MM.1S (cell line): ENCODE data around the gene COPG1.

ENCODE experiments used
- CTCF ChIP-seq: fragments of 300-600 bp; sonication (generic); IDR thresholded peaks from 2 replicates; pipeline ENCODE4 v1.5.1; 2016; ENCODE audit warnings: antibody characterized with exemption, low read length, mixed read lengths
- EZH2 ChIP-seq: fragments of 300-600 bp; sonication (generic); optimal IDR thresholded peaks from 2 replicates; pipeline ENCODE3; 2017; ENCODE audit warnings: low read depth, mild to moderate bottlenecking, antibody characterized with exemption, low read length, mixed read lengths
- EZH2phosphoT487 ChIP-seq: fragments of 300-600 bp; sonication (generic); IDR thresholded peaks from 2 replicates; pipeline ENCODE4 v1.6.1; 2018; ENCODE audit warnings: antibody characterized with exemption, low read length

GRCh38 chr3:129245141-129245540 lies 4.3 kb upstream of the COPG1 start:
- TF ChIP-seq EZH2 (no peak), CTCF (no peak), EZH2phosphoT487 (no peak)
